Esophagus squamous epithelium (tissue), 4 donors: ENCODE measurements around the gene SRRT.

Source experiments
- POLR2A ChIP-seq, 4 donors: fragments of 450-650 bp; IDR thresholded peaks; one replicate each; pipeline ENCODE4 v1.6.1; 2017; ENCODE audit warnings: antibody characterized with exemption in 4 of 4, mild to moderate bottlenecking in 4 of 4, moderate library complexity in 3 of 4
- TF ChIP-seq, protein P1 (sequence below), 6 experiments: fragments of 450-650 bp in 4 of 6; fragments of 200-600 bp in 2 of 6; sonication (generic) in 2 of 6; IDR thresholded peaks; one replicate each; pipeline ENCODE4 v1.5.1; 2016 to 2019; ENCODE audit warnings: antibody characterized with exemption in 6 of 6, mild to moderate bottlenecking in 4 of 6, moderate library complexity in 4 of 6

DNA sequence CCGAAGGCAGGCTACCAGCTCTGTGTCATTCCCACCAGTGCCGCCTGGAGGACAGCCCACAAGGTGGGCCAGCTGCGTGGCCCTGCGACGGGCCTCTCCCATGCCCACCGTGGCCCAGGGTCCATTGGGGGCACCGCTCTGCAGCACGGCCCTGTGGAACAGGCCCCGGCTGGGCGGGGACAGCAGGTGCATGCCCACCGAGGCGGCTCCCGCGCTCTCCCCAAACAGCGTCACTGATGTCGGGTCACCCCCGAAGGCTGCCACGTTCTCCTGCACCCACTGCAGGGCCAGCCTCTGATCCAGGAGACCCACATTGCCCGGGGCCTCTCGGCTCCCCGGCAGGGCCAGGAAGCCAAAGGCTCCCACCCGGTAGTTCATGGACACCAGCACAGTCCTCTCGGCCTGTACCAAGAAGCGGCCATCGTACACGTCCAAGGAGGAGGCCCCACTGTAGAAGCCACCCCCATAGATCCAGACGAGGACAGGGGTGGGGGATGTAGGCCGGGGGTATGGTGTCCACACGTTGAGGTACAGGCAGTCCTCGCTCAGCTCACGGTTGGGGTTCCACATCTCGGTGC lies 18.5 kb downstream of the SRRT start:
- TF ChIP-seq, protein P1, sequence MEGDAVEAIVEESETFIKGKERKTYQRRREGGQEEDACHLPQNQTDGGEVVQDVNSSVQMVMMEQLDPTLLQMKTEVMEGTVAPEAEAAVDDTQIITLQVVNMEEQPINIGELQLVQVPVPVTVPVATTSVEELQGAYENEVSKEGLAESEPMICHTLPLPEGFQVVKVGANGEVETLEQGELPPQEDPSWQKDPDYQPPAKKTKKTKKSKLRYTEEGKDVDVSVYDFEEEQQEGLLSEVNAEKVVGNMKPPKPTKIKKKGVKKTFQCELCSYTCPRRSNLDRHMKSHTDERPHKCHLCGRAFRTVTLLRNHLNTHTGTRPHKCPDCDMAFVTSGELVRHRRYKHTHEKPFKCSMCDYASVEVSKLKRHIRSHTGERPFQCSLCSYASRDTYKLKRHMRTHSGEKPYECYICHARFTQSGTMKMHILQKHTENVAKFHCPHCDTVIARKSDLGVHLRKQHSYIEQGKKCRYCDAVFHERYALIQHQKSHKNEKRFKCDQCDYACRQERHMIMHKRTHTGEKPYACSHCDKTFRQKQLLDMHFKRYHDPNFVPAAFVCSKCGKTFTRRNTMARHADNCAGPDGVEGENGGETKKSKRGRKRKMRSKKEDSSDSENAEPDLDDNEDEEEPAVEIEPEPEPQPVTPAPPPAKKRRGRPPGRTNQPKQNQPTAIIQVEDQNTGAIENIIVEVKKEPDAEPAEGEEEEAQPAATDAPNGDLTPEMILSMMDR (IDR thresholded peaks at IDR 0.05) = no peak
- no peak for TF ChIP-seq POLR2A (IDR thresholded peaks at IDR 0.05)
